Middle frontal gyrus (tissue), 1 donor: Measurements from ENCODE around the gene KRTAP4-4.
"Not testable (repeated sequence)": the region's sequence is repeated elsewhere in the genome, so short reads cannot be mapped to it uniquely, and the experiment has no call there.

Source experiments
- DNase-seq: peaks from one replicate; pipeline ENCODE4 v3.0.0-alpha.2; 2015; ENCODE audit warnings: low spot score; ENCODE audit errors: extremely low spot score

KRTAP4-4 gene

DNA sequence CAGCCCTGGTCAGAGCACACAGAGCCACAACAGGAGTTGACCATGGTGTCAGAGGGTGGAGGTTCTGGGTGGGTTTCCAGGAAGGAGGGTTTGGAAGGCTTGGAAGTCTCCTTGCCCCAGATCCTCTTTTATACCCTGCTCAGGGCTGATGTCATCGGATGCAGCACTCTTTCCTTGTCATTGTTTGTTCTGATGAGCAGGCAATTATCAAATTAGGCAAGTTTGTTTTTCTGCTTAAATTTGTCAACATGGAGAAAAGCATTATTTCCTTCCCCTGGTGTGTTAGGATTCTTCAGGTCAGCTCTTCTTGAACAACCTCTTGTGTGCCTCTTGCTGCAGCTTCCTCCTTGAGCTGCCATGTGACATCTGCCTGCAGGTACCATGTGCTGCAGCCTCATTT is at the start of gene KRTAP4-4:
KRTAP4-4 (minus strand) TSS at position 101 of the 400 bp plus-strand sequence; CDS start at position 44, 57 bp downstream.
- DNase-seq = no peak

DNA sequence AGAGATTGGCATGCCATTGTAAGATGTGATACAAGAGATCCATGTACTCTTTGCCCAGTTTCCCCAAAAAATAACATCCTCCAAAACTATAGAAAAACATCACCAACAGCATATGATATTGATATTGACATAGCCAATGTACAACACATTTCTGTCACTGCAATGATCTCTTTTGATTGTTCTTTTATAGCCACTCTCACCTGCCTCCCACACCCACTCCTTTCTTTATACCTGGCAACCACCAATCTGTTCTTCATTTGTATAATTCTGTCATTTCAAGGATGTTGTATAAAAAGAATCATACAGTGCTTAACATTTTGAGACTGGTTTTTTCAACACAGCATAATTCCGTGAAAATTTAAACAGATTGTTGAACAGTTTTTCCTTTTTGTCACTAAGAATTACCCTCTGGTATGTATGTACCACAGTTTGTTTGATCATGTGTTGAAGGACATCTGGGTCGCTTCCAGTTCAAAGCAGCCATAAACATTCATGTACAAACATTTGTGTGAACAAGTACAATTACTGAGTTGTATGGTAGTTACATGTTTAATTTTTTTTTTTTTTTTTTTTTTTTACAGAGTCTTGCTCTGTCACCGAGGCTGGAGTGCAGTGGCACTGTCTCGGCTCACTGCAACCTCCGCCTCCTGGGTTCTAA is 39.0 kb upstream of the KRTAP4-4 start:
- DNase-seq = no peak

DNA sequence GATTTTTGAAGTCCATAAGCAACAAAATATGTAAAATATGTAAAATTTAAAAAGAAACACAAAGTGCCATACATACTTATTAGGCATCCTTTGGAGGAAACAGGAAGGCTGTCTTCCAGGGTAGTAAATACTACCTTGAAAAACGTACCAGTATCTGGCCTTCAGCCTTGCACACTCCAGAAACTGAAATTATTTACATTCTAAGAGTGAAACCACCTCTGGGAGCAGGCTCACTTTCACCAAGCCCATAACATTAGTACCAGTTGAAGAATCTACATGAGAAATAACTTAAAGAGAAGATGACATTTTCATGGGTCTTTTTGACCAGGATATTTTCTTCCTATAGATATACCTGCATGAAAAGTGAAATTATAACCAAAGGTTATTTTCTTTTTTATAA is 35.5 kb upstream of the KRTAP4-4 start:
- no peak for DNase-seq

DNA sequence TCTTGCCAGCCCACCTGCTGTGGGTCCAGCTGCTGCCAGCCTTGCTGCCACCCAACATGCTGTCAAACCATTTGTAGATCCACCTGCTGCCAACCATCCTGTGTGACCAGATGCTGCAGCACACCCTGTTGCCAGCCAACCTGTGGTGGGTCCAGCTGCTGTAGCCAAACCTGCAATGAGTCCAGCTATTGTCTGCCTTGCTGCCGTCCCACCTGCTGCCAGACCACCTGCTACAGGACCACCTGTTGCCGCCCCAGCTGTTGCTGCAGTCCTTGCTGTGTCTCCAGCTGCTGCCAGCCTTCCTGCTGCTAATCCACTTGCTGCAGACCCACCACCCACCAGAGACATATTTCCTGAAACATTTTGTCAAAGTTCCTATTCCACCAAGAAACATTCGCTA is 29.8 kb upstream of the KRTAP4-4 start:
- no peak for DNase-seq

DNA sequence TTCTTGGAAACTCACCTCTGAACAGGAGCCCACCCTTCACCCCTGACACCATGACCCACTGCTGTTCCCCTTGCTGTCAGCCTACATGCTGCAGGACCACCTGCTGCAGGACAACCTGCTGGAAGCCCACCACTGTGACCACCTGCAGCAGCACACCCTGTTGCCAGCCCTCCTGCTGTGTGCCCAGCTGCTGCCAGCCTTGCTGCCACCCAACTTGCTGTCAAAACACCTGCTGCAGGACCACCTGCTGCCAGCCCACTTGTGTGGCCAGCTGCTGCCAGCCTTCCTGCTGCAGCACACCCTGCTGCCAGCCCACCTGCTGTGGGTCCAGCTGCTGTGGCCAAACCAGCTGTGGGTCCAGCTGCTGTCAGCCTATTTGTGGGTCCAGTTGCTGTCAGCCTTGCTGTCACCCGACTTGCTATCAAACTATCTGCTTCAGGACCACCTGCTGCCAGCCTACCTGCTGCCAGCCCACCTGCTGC is 29.3 kb upstream of the KRTAP4-4 start, which contains the start of gene KRTAP9-1:
KRTAP9-1 (plus strand) TSS at position 51 of the 482 bp plus-strand sequence; CDS start at position 51, 0 bp downstream.
- DNase-seq = not testable (repeated sequence)

DNA sequence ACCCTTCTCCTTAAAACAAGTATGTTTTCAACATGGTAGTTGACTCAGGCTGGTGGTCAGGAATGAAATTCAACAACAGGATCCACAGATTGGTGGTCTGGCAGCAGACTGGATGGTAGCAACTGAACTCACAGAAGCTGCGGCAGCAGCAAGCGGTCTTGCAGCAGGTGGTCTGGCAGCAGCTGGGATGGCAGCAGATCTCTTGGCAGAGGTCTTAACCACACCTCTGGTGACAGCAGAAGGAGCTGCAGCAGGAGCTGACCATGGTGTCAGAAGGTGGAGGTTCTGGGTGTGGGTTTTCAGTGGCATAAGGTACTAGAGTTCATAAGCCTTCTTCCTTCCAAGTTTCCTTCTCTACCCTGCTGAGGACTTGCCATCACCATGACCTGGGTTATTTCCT is 26.3 kb upstream of the KRTAP4-4 start:
- DNase-seq = no peak

DNA sequence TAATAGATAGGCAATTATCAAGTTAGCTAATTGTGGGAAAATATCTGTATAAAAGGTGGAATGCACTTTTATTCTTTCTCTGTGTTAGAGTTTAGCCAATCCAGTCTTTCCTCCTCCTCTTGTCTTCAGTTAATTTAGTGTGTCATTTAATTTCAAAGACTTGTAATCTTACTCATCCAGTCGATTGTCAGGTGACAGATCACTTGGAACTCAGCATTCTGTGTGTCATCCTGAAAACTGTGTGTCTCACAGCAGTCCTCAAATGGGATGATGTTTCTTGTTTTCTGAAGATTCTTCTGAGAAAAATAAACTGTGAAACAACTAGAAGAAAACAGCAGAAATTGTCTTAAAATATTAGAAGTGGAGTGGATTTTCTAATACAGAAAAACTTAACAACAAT is 24.5 kb upstream of the KRTAP4-4 start:
- no peak for DNase-seq

DNA sequence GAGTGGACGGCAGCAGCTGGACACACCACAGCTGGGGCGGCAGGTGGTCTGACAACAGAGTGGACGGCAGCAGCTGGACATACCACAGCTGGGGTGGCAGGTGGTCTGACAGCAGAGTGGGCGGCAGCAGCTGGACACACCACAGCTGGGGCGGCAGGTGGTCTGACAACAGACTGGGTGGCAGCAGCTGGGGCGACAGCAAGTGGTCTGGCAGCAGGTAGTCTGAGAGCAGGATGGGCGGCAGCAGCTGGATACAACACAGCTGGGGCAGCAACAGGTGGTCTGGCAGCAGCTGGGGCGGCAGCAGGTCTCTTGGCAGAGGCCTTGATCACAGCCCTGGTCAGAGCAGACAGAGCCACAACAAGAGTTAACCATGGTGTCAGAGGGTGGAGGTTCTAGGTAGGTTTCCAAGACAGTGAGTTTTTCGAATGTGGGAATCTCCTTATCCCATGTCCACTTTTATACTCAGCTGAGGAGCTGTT is 24.0 kb upstream of the KRTAP4-4 start, which contains the start of gene KRTAP4-1:
KRTAP4-1 (minus strand) TSS at position 432 of the 482 bp plus-strand sequence; CDS start at position 375, 57 bp downstream.
- no peak for DNase-seq

DNA sequence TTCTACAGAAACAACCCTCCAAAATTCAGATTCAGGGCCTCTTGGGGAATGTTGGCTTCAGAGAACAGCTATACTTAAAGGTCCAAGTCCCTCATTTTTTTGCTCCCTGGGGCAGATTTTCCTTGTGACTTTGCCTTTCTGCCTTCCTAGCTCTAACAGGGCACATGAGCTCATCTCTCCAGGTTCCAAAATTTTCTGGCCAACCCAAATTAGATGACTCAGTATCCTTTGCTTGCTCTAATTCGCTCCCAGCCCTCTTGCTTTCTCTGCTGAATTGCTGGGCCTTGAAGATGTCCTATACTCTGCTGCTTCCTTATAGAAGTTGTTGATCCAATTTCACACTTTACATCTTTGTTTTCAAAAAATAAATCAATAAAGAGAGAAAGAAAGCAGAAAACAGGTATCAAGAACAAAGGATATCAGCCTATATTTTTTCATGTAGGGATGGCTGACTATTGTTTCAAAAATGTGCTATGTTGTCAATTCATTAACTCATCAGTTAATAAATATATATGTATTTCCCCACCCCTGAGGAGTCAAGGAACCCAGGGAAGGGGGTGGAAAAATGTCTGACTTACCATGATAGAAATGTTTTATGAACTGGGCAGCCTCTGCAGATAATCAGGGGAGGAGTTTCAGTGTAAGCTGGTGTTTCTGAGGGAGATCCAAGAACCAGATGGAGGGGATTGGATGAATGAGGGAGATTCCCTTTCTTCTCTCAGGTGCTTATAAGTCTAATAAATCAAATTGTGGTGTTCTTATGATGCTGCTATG is 18.5 kb upstream of the KRTAP4-4 start:
- DNase-seq = no peak

DNA sequence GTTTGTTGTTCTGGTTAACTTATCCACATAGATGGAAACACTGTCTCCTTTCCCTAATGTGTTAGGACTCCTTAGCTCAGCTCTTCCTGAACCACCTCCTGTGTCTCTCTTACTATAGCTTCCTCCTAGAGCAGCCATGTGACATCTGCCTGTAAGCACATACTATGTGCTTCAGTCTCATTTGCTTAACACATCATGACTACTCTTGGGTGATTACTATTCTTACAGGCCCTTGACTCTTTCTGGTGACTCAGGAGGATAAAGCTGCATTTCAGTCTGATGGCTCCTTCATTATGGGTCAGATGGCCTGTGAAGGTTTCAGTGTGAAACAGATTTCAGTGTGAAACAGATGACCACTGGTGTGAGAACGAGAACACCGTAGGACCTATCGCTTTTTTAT is 17.8 kb upstream of the KRTAP4-4 start:
- DNase-seq = no peak

DNA sequence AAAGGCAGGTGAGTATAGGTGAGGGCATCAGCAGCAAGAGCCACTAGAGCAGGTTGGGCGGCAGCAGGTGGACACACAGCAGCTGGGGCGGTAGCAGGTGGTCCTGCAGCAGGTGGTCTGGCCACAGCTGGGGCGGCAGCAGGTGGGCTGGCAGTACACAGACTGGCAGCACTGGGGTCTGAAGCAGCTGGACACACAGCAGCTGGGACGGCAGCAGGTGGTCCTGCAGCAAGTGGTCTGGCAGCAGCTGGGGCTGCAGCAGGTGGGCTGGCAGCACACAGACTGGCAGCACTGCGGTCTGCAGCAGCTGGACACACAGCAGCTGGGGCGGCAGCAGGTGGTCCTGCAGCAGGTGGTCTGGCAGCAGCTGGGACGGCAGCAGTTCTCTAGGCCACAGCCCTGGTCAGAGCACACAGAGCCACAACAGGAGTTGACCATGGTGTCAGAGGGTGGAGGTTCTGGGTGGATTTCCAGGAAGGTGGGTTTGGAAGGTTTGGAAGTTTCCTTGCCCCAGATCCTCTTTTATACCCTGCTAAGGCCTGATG is 17.3 kb upstream of the KRTAP4-4 start, which contains the start of gene KRTAP4-2:
KRTAP4-2 (minus strand) TSS at position 495 of the 545 bp plus-strand sequence; CDS start at position 438, 57 bp downstream.
- no peak for DNase-seq

DNA sequence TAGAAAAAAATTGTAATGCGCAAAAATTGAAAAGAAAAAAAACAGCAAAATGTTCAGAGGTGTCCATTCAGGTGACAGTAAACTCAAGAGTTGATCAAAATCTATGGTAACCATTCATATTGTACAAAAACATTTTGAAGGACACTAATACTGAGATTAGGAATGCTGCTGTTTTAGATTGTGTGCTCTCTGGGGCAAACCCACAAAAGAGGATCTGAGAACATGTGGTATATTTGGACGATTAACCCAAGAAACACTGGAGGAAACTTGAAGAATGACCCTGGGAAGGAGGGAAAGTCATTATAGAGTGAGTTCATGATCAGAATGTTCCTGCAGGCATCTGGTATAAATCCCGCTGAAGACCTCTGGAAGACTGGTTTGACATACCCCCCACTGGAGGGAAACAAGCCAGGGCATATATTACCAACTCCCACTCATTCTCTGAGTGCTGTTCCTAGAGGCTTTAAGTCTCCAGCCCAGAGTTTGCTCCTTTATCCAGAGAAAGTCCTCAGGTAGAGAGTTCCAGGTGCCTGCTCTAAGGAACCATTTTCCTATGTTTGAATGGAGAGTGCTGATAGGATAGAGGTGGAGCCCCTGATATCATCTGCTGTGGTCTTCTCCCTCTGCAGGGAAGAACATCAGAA is 16.3 kb upstream of the KRTAP4-4 start:
- no peak for DNase-seq

DNA sequence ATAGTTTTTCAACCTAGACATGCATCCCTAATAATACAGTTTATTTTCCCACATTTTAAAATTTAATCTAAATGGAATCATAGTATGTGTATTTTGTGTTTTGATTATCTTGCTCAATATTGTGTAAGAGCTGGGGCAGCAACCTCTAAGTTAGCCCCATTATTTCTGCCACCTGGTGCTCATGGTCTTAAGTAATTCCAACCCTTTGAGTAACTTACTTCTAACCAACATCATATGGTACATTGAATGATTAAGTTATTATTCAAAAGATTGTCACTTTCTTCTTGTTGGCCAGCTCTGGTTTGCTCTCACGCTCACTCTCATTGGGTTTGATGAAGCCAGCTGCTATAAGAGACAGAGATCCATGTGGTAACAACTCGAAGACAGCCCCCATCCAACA is 11.3 kb upstream of the KRTAP4-4 start:
- no peak for DNase-seq

DNA sequence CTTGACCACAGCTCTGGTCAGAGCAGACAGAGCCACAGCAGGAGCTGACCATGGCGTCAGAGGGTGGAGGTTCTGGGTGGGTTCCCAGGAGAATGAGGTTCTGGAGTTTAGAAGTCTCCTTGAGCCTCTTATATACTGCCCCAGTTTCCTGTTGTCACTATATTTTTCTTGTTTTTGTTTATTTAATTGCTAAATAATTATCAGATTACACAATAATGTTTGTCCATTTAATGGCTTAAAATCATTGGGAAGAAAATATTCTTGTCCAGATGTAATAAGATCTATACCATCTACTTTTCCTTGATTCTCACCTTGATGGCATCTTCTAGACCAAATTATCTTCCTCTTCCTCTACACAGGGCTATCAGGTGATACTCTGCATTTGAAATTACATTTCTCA is 7.6 kb upstream of the KRTAP4-4 start, which contains the start of gene KRTAP4-3:
KRTAP4-3 (minus strand) TSS at position 101 of the 400 bp plus-strand sequence; CDS start at position 52, 49 bp downstream.
- no peak for DNase-seq

DNA sequence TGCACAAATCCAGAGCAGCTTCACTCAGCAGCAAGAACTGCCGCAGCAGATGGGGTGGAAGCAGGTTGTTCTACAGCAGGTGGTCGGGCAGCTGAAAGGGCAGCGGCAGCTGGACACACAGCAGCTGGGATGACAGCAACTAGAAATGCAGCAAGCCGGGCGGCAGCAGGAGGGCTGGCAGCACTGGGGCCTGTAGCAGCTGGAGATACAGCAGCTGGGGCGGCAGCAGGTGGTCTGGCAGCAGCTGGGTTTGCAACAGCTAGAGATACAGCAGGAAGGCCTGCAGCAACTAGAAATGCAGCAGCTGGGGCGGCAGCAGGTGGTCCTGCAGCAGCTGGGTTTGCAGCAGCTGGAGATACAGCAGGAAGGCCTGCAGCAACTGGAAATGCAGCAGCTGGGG is 7.0 kb upstream of the KRTAP4-4 start:
- no peak for DNase-seq

DNA sequence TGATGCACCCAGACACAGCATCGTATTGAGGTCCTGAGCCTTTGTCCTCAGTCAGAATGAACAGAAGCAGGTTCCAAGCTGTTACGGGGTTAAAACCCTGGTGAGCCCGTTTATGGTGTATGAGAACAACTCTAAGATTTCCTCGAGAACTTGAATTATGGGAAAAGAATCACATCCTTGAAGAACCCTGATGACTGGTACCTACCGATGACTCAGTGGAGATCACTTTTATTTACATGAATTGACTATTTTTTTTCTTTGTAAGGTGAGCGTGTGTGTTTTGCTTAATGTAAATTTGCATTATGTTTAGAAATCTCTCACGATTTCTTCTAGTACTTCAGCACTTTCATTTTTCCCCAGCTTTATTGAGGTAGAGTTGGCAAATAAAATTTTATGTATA is 3.3 kb upstream of the KRTAP4-4 start:
- DNase-seq = no peak

DNA sequence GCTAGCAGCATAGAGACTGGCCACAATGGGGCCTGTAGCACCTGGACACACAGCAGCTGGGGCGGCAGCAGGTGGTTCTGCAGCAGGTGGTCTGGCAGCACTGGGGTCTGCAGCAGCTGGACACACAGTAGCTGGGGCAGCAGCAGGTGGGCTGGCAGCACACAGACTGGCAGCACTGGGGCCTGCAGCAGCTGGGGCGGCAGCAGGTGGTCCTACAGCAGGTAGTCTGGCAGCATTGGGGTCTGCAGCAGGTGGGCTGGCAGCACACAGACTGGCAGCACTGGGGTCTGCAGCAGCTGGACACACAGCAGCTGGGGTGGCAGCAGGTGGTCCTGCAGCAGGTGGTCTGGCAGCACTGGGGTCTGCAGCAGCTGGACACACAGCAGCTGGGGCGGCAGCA is 358 bp downstream of the KRTAP4-4 start:
- not testable (repeated sequence) for DNase-seq

DNA sequence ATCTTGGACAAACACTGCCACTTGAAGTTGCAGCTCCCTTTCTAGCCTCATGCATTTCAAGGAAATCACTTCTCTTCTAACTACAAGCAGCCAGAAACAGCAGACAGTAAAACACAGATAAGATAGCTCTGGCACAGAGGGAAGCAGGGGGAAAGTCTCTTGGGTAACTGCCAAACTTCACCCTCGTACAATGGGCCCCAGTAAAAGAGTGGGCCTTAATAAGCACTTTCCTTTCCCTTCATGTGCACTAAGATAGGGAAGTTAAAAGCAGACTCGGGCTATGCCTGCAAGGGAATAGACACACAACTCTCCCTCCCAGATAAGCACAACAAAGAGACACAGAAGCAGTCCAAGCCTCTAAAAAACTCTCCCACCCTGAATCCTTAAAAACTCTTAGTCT is 6.7 kb downstream of the KRTAP4-4 start:
- no peak for DNase-seq

DNA sequence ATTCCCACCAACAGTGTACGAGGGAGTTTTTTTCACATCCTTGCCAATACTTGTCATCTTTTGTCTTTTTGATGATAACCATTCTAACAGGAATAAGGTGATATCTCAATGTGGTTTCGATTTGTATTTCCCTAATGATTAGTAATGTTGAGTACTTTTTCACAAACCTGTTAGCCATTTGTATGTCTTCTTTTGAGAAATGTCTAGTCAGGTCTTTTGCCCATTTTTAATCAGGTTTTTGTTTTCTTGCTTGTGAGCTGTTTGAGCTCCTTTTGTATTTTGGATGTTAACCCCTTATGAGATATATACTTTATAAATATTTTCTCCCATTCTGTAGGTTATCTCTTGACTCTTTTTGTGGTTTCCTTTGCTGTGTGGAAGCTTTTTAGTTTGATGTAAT is 9.0 kb downstream of the KRTAP4-4 start:
- no peak for DNase-seq

DNA sequence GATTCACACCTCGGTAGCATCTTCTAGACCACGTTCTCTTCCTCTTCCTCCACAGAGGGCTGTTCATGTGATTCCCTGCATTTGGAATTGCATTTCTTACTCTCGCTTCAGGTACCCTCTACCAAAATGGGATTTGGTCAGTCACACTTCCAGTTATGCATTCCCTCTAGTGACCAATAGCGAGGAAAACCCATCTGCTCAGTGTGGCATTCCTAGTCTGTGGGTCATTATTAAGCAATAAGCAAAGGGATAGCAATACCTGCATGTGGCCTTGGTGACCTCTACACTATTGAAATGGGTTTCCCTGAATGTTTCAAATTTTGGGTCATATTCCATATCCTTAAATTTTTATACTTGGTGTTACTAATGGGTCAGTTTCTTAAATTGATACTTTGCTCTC is 10.5 kb downstream of the KRTAP4-4 start:
- no peak for DNase-seq

DNA sequence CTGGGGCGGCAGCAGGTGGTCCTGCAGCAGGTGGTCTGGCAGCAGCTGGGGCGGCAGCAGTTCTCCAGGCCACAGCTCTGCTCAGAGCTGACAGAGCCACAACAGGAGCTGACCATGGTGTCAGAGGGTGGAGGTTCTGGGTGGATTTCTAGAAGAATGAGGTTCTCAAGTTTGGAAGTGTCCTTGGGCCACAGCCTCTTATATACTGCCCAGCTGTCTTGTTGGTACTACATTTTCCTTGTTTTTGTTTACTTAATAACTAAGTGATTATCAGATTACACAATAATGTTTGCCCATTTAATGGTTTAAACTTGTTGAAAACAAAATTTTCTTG is 10.9 kb downstream of the KRTAP4-4 start, which contains the start of gene KRTAP4-5:
KRTAP4-5 (minus strand) TSS at position 174 of the 334 bp plus-strand sequence; CDS start at position 116, 58 bp downstream.
- DNase-seq = no peak
